ENCODE measurements around the gene ANKRD13D. TPM values are rescaled to one million over a fixed set of nuclear protein-coding genes. Genes with fewer than 3 reads are reported as not detected.
"Not testable (repeated sequence)": the region's sequence is repeated elsewhere in the genome, so short reads cannot be mapped to it uniquely, and the experiment has no call there.

ANKRD13D gene
- total RNA-seq, 1 experiment from 2014 or later, result 79.6 TPM

- H4K20me1 ChIP-seq (ENCODE audit: insufficient read depth), result no peaks in the 10 kb centered on the region
- no peaks in the 10 kb centered on the region for H3K36me3 ChIP-seq (ENCODE audit: low read depth)
- peaks cover 37% of the 10 kb centered on the region for H3F3A ChIP-seq (ENCODE audit: insufficient read depth, low read depth)
- ChIA-PET POLR2A (ENCODE audit: unreplicated experiment) (interaction anchor here (0.6 to 1.0 kb wide), 4 partner anchors 13 to 287 kb away, joined by 3 to 9 read pairs (median 6); partner anchors contain the start of gene SSH3), CTCF (interaction anchor here (0.5 to 2.3 kb wide), 11 partner anchors 14 to 262 kb away, joined by 3 to 18 read pairs (median 5); partner anchors contain the start of genes GRK2 and SSH3)
- BruUV-seq (replicated peaks), result no TSS peak
- peak overlapping the region; percentile 99 for H3K4me2 ChIP-seq
- no peaks in the 10 kb centered on the region for H3K9me2 ChIP-seq (ENCODE audit: insufficient read depth)
- intact Hi-C loops (cut with micrococcal nuclease; ENCODE audit: unreplicated experiment), result loop anchor here (1.0 to 10.0 kb wide), 9 partner anchors 29 to 910 kb away; partner anchors contain the start of genes GRK2 and PC
- H2AFZ ChIP-seq, result peak overlapping the region; percentile 94
- peak overlapping the region; percentile 67 for H3K27ac ChIP-seq
- TF ChIP-seq EZH2 (IDR thresholded peaks at IDR 0.05; ENCODE audit: low read depth) (no peak), CTCF (conservative IDR thresholded peaks at IDR 0.05) (no peak)
- H3K79me2 ChIP-seq (ENCODE audit: low read depth), result peaks cover 30% of the 10 kb centered on the region
- H3K9me3 ChIP-seq (ENCODE audit: insufficient read depth, low read depth), result no peaks in the 10 kb centered on the region
- peaks cover 47% of the 10 kb centered on the region for H3K4me1 ChIP-seq (replicated peaks; ENCODE audit: insufficient read depth)
- no peak for DNase-seq
- H3K27me3 ChIP-seq (ENCODE audit: insufficient read depth, low read depth), result no peaks in the 10 kb centered on the region
- peak overlapping the region; percentile 76 for H3K4me3 ChIP-seq
These were observed 27.7 kb downstream of the ANKRD13D start for GRCh38 chr11:67316882-67317204.

- intact Hi-C loops (cut with micrococcal nuclease; ENCODE audit: unreplicated experiment), result loop anchor here (1.0 to 10.0 kb wide), 9 partner anchors 29 to 910 kb away; partner anchors contain the start of genes GRK2 and PC
- peak overlapping the region; percentile 67 for H3K27ac ChIP-seq
- no peaks in the 10 kb centered on the region for H3K36me3 ChIP-seq (ENCODE audit: low read depth)
- H3F3A ChIP-seq (ENCODE audit: insufficient read depth, low read depth), result peaks cover 32% of the 10 kb centered on the region
- peaks cover 42% of the 10 kb centered on the region for H3K4me1 ChIP-seq (replicated peaks; ENCODE audit: insufficient read depth)
- ChIA-PET POLR2A (ENCODE audit: unreplicated experiment) (interaction anchor here (0.6 to 1.0 kb wide), 8 partner anchors 14 to 439 kb away, joined by 3 to 9 read pairs (median 5); partner anchors contain the start of genes GRK2 and SSH3), CTCF (interaction anchor here (0.5 to 2.3 kb wide), 12 partner anchors 14 to 461 kb away, joined by 3 to 18 read pairs (median 5); partner anchors contain the start of genes GRK2 and SSH3)
- no peaks in the 10 kb centered on the region for H4K20me1 ChIP-seq (ENCODE audit: insufficient read depth)
- H3K4me3 ChIP-seq, result peak overlapping the region; percentile 76
- peaks cover 30% of the 10 kb centered on the region for H3K79me2 ChIP-seq (ENCODE audit: low read depth)
- BruUV-seq (replicated peaks), result TSS peak; percentile 89
- peak; percentile 96 to 99 for DNase-seq
- H3K9me3 ChIP-seq (ENCODE audit: insufficient read depth, low read depth), result no peaks in the 10 kb centered on the region
- H3K4me2 ChIP-seq, result peak overlapping the region; percentile 99
- H2AFZ ChIP-seq, result peak overlapping the region; percentile 94
- TF ChIP-seq CTCF (conservative IDR thresholded peaks at IDR 0.05) (peak; percentile 96), EZH2 (IDR thresholded peaks at IDR 0.05; ENCODE audit: low read depth) (no peak)
- no peaks in the 10 kb centered on the region for H3K9me2 ChIP-seq (ENCODE audit: insufficient read depth)
- H3K27me3 ChIP-seq (ENCODE audit: insufficient read depth, low read depth), result no peaks in the 10 kb centered on the region
These were observed 28.2 kb downstream of the ANKRD13D start for GRCh38 chr11:67317205-67317887.

GRCh38 chr11:67317888-67318555 is 28.9 kb downstream of the ANKRD13D start:
- peak overlapping the region; percentile 99 for H3K4me2 ChIP-seq
- TF ChIP-seq CTCF (conservative IDR thresholded peaks at IDR 0.05) (no peak), EZH2 (IDR thresholded peaks at IDR 0.05; ENCODE audit: low read depth) (no peak)
- peaks cover 27% of the 10 kb centered on the region; the same call in 1 of the 2 replicates for H3F3A ChIP-seq (ENCODE audit: insufficient read depth, low read depth)
- H3K4me1 ChIP-seq (replicated peaks; ENCODE audit: insufficient read depth), result peaks cover 37% of the 10 kb centered on the region
- CTCF ChIA-PET, result interaction anchor here (0.6 to 2.3 kb wide), 10 partner anchors 15 to 462 kb away, joined by 3 to 18 read pairs (median 6); partner anchors contain the start of genes GRK2 and SSH3
- no peak for DNase-seq
- no peaks in the 10 kb centered on the region for H3K36me3 ChIP-seq (ENCODE audit: low read depth)
- H2AFZ ChIP-seq, result peak overlapping the region; percentile 94
- POLR2A ChIA-PET (ENCODE audit: unreplicated experiment), result interaction anchor here (0.6 to 1.0 kb wide), 9 partner anchors 14 to 440 kb away, joined by 3 to 9 read pairs (median 5); partner anchors contain the start of genes GRK2 and SSH3
- no peak overlapping the region for H3K27ac ChIP-seq
- no peaks in the 10 kb centered on the region for H4K20me1 ChIP-seq (ENCODE audit: insufficient read depth)
- H3K9me2 ChIP-seq (ENCODE audit: insufficient read depth), result no peaks in the 10 kb centered on the region
- no peaks in the 10 kb centered on the region for H3K27me3 ChIP-seq (ENCODE audit: insufficient read depth, low read depth)
- peaks cover 30% of the 10 kb centered on the region for H3K79me2 ChIP-seq (ENCODE audit: low read depth)
- peak overlapping the region; percentile 76 for H3K4me3 ChIP-seq
- H3K9me3 ChIP-seq (ENCODE audit: insufficient read depth, low read depth), result no peaks in the 10 kb centered on the region
- BruUV-seq (replicated peaks), result no TSS peak
- intact Hi-C loops (cut with micrococcal nuclease; ENCODE audit: unreplicated experiment), result loop anchor here (1.0 to 10.0 kb wide), 9 partner anchors 30 to 911 kb away; partner anchors contain the start of genes GRK2 and PC

GRCh38 chr11:67318876-67319275 is 29.8 kb downstream of the ANKRD13D start:
- ChIA-PET POLR2A (ENCODE audit: unreplicated experiment) (interaction anchor here (0.7 kb wide), 2 partner anchors 27 to 430 kb away, joined by 4 to 5 read pairs; no protein-coding TSS in a partner anchor), CTCF (interaction anchor here (0.6 to 1.8 kb wide), 2 partner anchors 64 to 162 kb away, joined by 6 to 22 read pairs; no protein-coding TSS in a partner anchor)
- Histone ChIP-seq H3K4me2 (peak overlapping the region; percentile 99), H3K4me3 (peak overlapping the region; percentile 76), H3F3A (ENCODE audit: insufficient read depth, low read depth) (peaks cover 21% of the 10 kb centered on the region; the same call in 1 of the 2 replicates), H3K4me1 (replicated peaks; ENCODE audit: insufficient read depth) (peaks cover 28% of the 10 kb centered on the region), H3K79me2 (ENCODE audit: low read depth) (peaks cover 30% of the 10 kb centered on the region)
- H3K9me3 ChIP-seq (ENCODE audit: insufficient read depth, low read depth); H2AFZ ChIP-seq; H3K27ac ChIP-seq; DNase-seq; H3K9me2 ChIP-seq (ENCODE audit: insufficient read depth); H3K36me3 ChIP-seq (ENCODE audit: low read depth); H3K27me3 ChIP-seq (ENCODE audit: insufficient read depth, low read depth); H4K20me1 ChIP-seq (ENCODE audit: insufficient read depth); BruUV-seq (replicated peaks): not testable (repeated sequence)
- intact Hi-C loops (cut with micrococcal nuclease; ENCODE audit: unreplicated experiment), result loop anchor here (5.0 to 10.0 kb wide), 3 partner anchors 364 to 912 kb away; partner anchors contain the start of gene PC

Data from PC-9 (cell line).